SIG-M5 (cell line): ENCODE measurements around the gene SLC25A53.

Experiments
- DNase-seq: peaks from one replicate; lab custom pipeline; 2025; lab: John Stamatoyannopoulos, UW

SLC25A53 gene, protein sequence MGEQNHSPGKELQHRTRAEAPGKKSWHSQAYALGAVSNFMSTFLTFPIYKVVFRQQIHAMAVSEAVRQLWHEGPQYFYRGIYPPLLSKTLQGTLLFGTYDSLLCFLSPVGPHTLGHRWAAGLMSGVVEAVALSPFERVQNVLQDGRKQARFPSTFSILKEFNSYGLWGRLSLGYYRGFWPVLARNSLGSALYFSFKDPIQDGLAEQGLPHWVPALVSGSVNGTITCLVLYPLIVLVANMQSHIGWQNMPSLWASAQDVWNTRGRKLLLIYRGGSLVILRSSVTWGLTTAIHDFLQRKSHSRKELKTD

DNA sequence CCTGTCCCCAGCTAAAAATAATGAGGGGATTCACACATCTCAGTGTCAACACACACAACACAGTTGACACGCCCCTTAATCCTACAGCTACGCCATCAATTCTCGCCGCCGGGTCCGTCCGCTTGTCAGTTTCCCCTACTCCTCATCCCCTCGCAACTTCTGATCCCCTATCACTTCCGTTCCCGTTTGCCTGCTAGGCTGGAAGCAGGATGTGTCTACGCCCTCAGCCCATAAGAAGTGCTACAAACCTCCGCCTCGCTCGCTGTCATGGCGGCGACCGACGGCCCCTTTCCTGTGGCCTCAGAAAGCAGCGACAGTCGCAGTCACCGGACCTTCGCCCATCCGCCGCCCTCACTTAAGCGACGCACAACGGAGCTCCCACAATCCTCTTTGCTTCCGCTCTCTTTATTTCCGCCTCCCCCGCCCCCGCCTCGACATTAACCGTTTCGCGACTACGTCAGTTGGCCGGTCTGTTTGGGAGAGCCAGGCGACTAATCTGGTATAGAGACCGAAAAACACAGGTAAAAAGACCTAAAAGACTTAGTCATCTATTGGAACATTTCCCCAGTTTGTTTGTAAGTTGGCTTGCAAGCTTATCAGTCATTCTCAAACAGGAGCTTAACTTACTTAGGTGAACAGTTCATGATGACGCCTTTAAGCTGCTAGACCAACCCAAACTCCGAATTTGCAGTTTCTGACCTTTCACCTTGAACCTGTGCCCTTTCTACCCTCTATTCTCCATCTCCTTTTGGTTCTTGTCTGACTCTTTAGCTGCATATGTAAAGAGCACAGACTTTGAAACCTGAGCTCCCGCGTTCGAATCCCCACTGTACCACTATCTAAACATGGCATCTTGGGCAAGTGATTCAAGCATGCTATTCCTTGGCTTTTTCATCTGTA lies at the start of gene SLC25A53:
Gene SLC25A53, minus strand, starts transcription at position 380 of the 900 bp plus-strand sequence. CDS start 51,752 bp downstream, outside the sequence.
- peak; percentile 65 for DNase-seq

- no peak for DNase-seq
Observed at GRCh38 chrX:104205548-104205947, 48.7 kb upstream of the SLC25A53 start.

DNA sequence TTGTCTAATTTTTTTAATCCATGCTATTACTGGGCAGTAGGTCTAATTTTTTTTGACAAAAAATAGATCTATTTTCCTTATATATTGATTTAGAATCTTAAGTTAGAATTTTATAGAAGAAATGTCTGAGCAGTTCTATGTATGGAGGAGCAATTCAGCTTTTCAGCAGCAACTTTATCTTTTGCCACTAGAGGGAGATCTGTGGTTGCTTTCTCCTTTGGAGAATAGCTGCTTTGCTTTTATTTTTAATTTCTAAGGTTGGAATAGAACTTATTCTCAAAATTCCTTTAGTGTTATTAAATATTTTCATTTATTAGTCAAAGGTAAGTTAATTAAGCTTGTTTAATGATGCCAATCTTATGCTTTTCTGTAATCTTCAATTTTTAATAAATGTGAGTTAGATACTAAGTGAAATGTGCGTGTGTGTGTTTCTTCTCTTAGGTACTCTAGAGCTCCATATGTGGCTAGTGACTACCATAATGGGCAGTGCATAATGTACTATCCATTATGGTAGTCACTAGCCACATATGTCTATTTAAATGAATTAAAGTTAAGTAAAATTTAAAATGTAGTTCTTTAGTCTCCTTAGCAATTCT lies 38.8 kb upstream of the SLC25A53 start:
- no peak for DNase-seq

DNA sequence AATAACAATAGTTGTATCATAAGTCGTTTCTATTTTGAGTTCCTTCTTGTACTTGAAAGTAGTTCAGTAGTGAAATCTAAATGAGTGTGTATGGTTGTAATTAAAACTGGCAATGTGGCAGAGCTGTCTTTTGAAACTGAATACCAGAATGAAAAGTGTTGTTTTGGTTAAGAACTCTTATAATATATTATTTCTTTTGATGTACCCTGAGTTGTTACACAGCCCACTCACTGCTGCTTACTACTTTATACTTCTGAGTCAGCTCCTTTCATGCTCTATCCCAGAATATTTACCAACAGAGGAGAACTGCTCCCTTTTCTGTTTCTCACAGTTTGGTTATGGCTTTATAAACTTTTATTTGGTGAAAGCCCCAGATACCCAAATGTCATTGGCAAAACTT lies 38.2 kb upstream of the SLC25A53 start:
- no peak for DNase-seq

- DNase-seq: no peak
Observed at GRCh38 chrX:104193485-104193884, 36.7 kb upstream of the SLC25A53 start.

DNA sequence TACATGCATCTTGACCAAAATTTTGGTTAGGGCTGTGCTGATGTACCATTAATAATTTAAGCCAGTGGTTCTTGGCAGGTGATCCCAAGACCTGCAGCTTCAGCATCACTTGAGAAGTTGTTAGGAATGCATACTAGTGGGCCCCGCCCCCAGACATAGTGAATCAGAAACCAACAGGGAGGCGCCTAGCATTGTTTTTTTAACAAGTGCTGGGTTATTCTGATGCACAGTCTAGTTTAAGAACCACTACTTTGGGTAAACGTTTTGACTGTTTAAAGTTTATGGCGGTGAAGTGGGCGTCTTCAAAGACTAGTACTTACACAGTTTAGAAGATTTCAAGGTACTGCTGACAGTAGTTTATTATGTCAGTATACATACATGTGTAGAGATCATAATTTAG lies 33.0 kb upstream of the SLC25A53 start:
- DNase-seq: no peak

DNA sequence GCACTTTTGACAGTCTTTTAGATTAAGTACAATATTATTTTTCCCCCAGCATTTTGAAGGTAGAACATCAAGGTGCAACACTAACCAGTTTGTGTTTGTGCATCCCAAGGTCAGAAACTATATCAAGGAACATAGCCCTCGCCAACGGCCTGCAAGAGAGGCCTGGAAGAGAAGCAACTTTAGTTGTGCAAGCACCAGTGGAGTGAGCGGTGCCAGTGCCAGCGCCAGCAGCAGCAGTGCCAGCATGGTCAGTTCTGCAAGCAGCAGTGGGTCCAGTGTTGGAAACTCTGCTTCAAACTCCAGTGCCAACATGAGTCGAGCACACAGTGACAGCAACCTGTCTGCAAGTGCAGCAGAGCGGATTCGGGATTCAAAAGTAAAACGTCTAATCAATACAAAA lies 31.1 kb upstream of the SLC25A53 start:
- no peak for DNase-seq

DNA sequence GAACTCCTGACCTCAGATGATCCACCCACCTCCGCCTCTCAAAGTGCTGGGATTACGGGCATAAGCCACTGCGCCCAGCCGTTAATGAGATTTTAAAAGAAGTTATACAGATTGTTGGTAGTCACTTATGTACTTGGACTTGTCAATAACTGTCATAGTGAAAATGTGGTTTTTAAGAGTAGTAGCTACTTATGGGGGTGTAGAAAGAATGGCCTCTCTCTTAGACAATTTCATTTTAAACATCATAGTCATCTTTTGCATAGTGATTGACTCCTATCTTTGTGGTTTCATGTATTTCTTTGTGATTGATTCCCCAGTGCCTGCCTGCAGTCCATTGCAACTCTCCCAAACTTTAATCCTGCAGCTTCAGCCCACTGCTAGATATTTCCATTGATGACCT lies 26.9 kb upstream of the SLC25A53 start:
- DNase-seq: no peak

DNA sequence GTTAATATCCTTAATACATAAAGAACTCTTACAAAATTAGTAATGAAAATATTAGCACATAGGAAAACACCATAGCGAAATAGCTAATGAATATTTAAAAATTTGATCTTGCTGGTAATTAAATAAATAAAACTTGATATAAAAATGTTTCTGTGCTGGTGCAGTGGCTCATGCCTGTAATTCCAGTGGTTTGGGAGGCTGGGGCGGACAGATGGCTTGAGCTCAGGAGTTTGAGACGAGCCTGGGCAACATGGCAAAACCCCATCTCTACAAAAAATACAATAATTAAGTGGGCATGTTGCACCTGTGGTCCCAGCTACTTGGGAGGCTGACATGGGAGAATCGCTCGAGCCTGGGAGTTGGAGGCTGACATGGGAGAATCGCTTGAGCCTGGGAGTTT lies 17.0 kb upstream of the SLC25A53 start:
- DNase-seq: no peak

GRCh38 chrX:104172788-104173187 lies 16.0 kb upstream of the SLC25A53 start:
- no peak for DNase-seq

DNA sequence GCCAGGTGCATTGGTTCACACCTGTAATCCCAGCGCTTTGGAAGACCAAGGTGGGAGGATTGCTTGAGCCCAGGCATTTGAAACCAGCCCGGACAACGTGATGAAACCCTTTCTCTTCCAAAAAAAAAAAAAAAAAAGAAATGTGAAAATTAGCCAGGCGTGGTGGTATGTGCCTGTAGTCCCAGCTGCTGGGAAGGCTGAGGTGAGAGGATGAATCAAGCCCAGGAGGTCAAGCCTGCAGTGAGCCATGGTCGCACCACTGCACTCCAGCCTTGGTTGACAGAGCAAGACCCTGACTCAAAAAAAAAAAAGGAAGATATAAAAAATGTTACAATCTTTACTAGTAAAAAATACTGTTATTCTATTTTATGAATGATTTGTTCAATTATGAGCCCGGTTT lies 15.3 kb upstream of the SLC25A53 start:
- no peak for DNase-seq

- DNase-seq: no peak
Observed at GRCh38 chrX:104168127-104168526, 11.3 kb upstream of the SLC25A53 start.

- no peak for DNase-seq
Observed at GRCh38 chrX:104166735-104167436, 10.1 kb upstream of the SLC25A53 start.

DNA sequence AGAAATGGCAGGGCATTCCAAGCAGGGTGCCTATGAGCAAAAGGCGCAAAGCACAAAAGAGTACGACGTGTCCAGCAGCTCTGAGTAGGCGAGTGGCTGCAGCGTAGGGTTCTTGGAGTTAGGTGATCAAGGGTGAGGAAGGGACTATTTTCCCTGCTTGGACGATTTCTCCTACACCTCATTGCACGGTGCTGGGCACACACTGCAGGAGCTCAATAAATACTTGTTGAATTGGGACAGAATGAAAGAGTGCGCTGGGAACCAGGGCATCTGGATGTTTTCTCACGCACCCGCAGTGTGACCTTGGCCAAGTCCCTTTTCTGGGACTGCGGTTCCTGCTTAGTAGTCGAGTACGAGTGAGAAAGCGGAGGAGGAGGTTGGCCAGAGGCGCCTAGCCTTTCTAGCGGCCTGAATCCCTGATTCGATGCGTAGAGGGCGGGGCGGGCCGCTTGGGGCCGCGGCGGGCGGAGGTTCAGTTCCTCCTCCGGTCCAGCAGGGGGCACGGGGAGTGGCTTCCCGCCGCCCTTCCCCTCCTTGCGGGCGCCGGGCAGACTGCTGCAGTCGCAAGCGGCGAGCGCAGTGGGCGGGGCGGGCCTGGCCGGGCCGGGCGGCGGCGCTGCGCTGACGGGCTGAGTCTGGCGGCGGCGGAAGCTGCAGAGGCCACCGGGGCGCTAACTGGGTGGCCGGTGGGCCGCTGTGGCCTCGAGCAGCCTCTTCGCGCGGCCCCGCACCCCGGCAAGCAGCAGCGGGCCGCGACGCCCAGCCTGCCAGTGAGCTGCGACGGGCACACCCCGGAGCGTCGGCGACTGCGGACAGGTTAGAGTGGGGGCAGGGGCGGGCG lies 9.3 kb upstream of the SLC25A53 start, which contains the start of gene FAM199X:
Gene FAM199X, plus strand, starts transcription at position 560 of the 841 bp plus-strand sequence. CDS start 333 bp downstream, outside the sequence.
- DNase-seq: peak; percentile 21

GRCh38 chrX:104151037-104151436 lies 5.8 kb downstream of the SLC25A53 start:
- DNase-seq: no peak

DNA sequence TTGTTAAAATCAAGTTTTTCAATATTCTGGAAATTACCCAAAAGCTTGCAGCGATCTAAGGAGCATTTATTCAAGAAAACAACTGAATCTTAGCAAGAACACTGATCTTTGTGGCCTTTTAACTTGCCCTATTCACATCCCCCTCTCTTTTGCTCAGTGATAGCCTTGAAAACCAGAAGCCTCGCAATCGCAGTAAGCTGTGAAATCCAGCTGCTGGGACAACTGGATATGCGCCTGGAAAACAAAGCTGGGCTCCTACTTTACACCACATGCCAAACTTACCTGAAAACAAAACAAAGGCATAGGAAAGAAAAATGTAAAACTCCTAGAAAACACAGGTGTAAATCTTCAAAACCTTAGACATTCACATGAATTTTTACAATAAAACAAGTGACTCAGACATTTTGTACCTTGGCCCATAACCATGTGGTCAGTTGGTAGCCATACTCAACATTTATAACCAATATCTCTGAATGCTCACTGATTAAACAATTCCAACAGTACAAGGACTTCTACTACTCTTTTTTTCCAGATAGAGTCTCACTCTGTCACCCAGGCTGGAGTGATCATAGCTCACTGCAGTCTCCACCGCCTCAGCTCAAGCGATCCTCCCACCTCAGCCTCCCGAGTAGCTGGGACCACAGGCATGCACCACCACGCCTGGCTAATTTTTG lies 15.6 kb downstream of the SLC25A53 start:
- no peak for DNase-seq

DNA sequence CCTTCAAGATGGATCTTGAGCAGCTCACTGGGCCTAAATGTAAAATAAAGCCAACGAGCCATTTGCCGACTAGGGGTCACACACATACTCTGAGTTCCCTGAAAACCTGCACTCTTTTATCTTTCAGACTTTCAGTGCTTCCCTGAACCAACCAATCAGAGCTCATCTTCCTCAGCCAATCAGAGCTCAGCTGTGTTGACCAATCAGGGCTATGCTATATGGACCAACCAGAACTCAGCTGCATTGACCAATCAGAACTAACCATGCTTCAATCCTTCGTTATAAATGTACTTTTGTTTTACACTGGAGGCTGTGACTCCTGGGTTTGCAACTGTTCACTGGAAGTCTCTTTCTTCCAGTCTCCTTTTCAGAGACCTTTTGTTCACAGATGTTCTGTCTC lies 19.3 kb downstream of the SLC25A53 start:
- no peak for DNase-seq

DNA sequence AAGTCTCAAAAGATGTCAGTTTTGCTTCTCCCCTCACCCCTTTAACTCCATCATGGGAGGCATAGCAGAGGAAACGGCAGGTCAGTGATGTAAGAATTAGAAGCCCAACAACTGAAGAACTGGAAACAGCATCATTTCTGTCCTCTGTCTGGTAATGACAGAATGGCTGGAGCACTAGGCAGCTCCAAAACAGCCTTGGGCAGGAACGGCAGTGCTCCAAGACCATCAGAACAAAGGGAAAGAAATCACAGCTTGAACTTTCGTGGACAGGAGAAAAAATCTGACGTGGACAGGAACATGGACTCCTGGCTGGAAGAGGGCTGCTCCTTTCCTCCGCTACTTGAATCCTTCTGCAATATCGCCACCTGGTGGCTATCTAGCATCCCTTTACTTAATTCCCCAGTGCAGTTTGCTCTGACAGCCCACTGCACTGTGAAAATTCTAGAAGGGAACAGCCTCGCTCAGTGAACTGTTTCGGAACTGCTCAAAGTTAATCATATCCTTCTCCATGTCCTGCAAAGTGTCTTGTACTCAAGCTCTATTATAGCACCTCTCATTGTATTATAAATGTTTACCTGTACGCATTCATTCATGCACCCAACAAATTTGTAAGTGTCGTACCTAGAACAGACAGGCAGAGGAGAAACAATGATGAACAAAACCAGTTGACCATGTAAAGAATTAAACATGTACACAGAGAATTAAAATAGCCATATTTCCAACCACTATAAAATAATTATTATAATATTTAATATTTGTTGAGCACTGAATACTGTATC lies 20.4 kb downstream of the SLC25A53 start:
- DNase-seq: no peak

GRCh38 chrX:104135677-104136076 lies 21.1 kb downstream of the SLC25A53 start:
- no peak for DNase-seq
